OCI-LY1 (cell line): ENCODE results near the gene MAPT.

Source experiments
- H2AFZ ChIP-seq: fragments of 200-600 bp; sonication (generic), shearing (Covaris generic); 2 replicates; pipeline ENCODE4 v1.6.0; 2014; ENCODE audit warnings: antibody characterized with exemption, mild to moderate bottlenecking, low read length
- H3F3A ChIP-seq: fragments of 200-600 bp; sonication (generic), shearing (Covaris generic); 2 replicates; pipeline ENCODE4 v1.6.0; 2014; ENCODE audit warnings: mild to moderate bottlenecking, antibody characterized with exemption, low read length, moderate library complexity; ENCODE audit not compliant: insufficient read depth
- H3K27ac ChIP-seq: fragments of 200-600 bp; sonication (generic); 2 replicates; pipeline ENCODE4 v1.5.1; 2014; ENCODE audit warnings: low read length, mixed run types, mild to moderate bottlenecking, low read depth; ENCODE audit not compliant: poor library complexity, severe bottlenecking
- H3K27me3 ChIP-seq: fragments of 200-600 bp; sonication (generic); 2 replicates; pipeline ENCODE4 v1.6.0; 2014; ENCODE audit warnings: antibody characterized with exemption, mild to moderate bottlenecking, low read length, moderate library complexity; ENCODE audit not compliant: insufficient read depth
- H3K36me3 ChIP-seq: fragments of 200-600 bp; sonication (generic); 2 replicates; pipeline ENCODE4 v1.6.1; 2014; ENCODE audit warnings: mild to moderate bottlenecking, antibody characterized with exemption, low read length, moderate library complexity, mixed read lengths; ENCODE audit not compliant: insufficient read depth
- H3K4me1 ChIP-seq: fragments of 200-600 bp; sonication (generic); 2 replicates; pipeline ENCODE4 v1.5.1; 2014; ENCODE audit warnings: mild to moderate bottlenecking, low read length, moderate library complexity; ENCODE audit not compliant: insufficient read depth, severe bottlenecking
- H3K4me2 ChIP-seq: fragments of 200-600 bp; sonication (generic), shearing (Covaris generic); 2 replicates; pipeline ENCODE4 v1.6.1; 2014; ENCODE audit warnings: low read length
- H3K4me3 ChIP-seq: fragments of 200-600 bp; sonication (generic); 2 replicates; pipeline ENCODE4 v1.5.1; 2014; ENCODE audit warnings: low read length, low read depth, mild to moderate bottlenecking, mixed read lengths; ENCODE audit not compliant: poor library complexity, severe bottlenecking
- H3K79me2 ChIP-seq: fragments of 200-600 bp; shearing (Covaris generic); 2 replicates; pipeline ENCODE4 v1.6.1; 2016; ENCODE audit warnings: mixed run types, low read length, mixed read lengths; ENCODE audit not compliant: insufficient read depth
- H3K9ac ChIP-seq: fragments of 200-600 bp; sonication (generic), shearing (Covaris generic); 2 replicates; pipeline ENCODE4 v1.6.1; 2014; ENCODE audit warnings: mild to moderate bottlenecking, low read length, mixed read lengths
- H3K9me2 ChIP-seq: fragments of 200-600 bp; sonication (generic), shearing (Covaris generic); 2 replicates; pipeline ENCODE4 v1.6.1; 2014; ENCODE audit warnings: low read depth, mild to moderate bottlenecking, low read length, mixed read lengths
- H3K9me3 ChIP-seq: fragments of 200-600 bp; shearing (Covaris generic); 2 replicates; pipeline ENCODE4 v1.6.1; 2014; ENCODE audit warnings: low read length, mixed read lengths
- H4K20me1 ChIP-seq: fragments of 200-600 bp; sonication (generic), shearing (Covaris generic); 2 replicates; pipeline ENCODE4 v1.6.0; 2016; ENCODE audit warnings: mild to moderate bottlenecking, low read length; ENCODE audit not compliant: insufficient read depth
- EZH2 ChIP-seq: fragments of 200-600 bp; sonication (generic), shearing (Covaris generic); IDR thresholded peaks from 2 replicates; pipeline ENCODE4 v1.8.0; 2017; ENCODE audit warnings: borderline replicate concordance, mixed run types, mild to moderate bottlenecking, antibody characterized with exemption, low read length, moderate library complexity, mixed read lengths
- TF ChIP-seq, protein P1 (sequence below): fragments of 200-600 bp; sonication (generic), shearing (Covaris generic); IDR thresholded peaks from 2 replicates; pipeline ENCODE4 v1.5.1; 2017; ENCODE audit warnings: mild to moderate bottlenecking, antibody characterized with exemption, low read length, moderate library complexity, mixed read lengths

The MAPT gene

DNA sequence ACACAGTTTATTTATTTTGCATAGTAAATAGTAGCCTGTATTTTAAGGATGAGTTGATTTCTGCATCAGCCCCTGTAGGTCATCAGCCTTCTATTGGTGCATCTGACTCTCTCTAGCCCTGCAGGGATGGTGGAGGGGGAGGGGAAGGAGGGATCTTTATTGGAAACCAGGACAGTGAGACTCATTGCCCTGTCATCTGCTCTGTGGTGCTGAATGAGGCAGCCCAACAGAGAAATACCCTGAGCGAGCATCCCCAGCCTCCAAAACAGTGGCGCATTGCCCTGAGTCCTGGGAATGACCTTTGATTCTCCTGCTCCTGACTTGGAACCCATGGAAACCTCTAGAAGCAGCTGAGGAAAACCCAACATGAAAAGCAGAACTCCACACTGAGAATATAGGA is 59.2 kb downstream of the MAPT start:
- Histone ChIP-seq H3K4me1 (peaks cover 4% of the 10 kb centered on the region), H3K9me3 (no peaks in the 10 kb centered on the region), H3K79me2 (no peaks in the 10 kb centered on the region), H4K20me1 (no peaks in the 10 kb centered on the region), H3K36me3 (no peaks in the 10 kb centered on the region), H3K27ac (no peak overlapping the region), H3K4me2 (no peak overlapping the region), H3K27me3 (peaks cover 4% of the 10 kb centered on the region; the same call in 1 of the 2 replicates), H3F3A (no peaks in the 10 kb centered on the region), H3K4me3 (no peak overlapping the region), H2AFZ (no peak overlapping the region), H3K9ac (no peak overlapping the region), H3K9me2 (no peaks in the 10 kb centered on the region)
- TF ChIP-seq EZH2: no peak
- TF ChIP-seq, protein P1, sequence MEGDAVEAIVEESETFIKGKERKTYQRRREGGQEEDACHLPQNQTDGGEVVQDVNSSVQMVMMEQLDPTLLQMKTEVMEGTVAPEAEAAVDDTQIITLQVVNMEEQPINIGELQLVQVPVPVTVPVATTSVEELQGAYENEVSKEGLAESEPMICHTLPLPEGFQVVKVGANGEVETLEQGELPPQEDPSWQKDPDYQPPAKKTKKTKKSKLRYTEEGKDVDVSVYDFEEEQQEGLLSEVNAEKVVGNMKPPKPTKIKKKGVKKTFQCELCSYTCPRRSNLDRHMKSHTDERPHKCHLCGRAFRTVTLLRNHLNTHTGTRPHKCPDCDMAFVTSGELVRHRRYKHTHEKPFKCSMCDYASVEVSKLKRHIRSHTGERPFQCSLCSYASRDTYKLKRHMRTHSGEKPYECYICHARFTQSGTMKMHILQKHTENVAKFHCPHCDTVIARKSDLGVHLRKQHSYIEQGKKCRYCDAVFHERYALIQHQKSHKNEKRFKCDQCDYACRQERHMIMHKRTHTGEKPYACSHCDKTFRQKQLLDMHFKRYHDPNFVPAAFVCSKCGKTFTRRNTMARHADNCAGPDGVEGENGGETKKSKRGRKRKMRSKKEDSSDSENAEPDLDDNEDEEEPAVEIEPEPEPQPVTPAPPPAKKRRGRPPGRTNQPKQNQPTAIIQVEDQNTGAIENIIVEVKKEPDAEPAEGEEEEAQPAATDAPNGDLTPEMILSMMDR: no peak

GRCh38 chr17:45954914-45955313 is 60.6 kb downstream of the MAPT start:
- TF ChIP-seq EZH2: no peak
- TF ChIP-seq, protein P1: no peak
- Histone ChIP-seq H3K79me2 (no peaks in the 10 kb centered on the region), H3K4me2 (no peak overlapping the region), H3K9me2 (no peaks in the 10 kb centered on the region), H3K27ac (no peak overlapping the region), H3K36me3 (no peaks in the 10 kb centered on the region), H3K4me1 (no peaks in the 10 kb centered on the region), H2AFZ (no peak overlapping the region), H3K27me3 (peaks cover 4% of the 10 kb centered on the region; the same call in 1 of the 2 replicates), H3K9ac (no peak overlapping the region), H4K20me1 (no peaks in the 10 kb centered on the region), H3K9me3 (no peaks in the 10 kb centered on the region), H3F3A (no peaks in the 10 kb centered on the region), H3K4me3 (no peak overlapping the region)

- H4K20me1 ChIP-seq: no peaks in the 10 kb centered on the region
Measured at GRCh38 chr17:45955326-45955725, 61.0 kb downstream of the MAPT start.

More at GRCh38 chr17:45955326-45955725, 61.0 kb downstream of the MAPT start:
- H3K27me3 ChIP-seq: peaks cover 4% of the 10 kb centered on the region; the same call in 1 of the 2 replicates
- H3F3A ChIP-seq: no peaks in the 10 kb centered on the region
- H3K4me2 ChIP-seq: no peak overlapping the region
- no peak overlapping the region for H3K27ac ChIP-seq
- no peaks in the 10 kb centered on the region for H3K79me2 ChIP-seq
- no peak overlapping the region for H2AFZ ChIP-seq
- H3K36me3 ChIP-seq: no peaks in the 10 kb centered on the region
- H3K9ac ChIP-seq: no peak overlapping the region
- H3K9me3 ChIP-seq: no peaks in the 10 kb centered on the region
- no peaks in the 10 kb centered on the region for H3K4me1 ChIP-seq
- no peak for TF ChIP-seq EZH2
- TF ChIP-seq, protein P1: no peak
- no peaks in the 10 kb centered on the region for H3K9me2 ChIP-seq
- no peak overlapping the region for H3K4me3 ChIP-seq
